B cell (primary cell): ENCODE results near the gene NHERF2. TPM values are rescaled to one million over a fixed set of nuclear protein-coding genes. Genes with fewer than 3 reads are reported as not detected.

Source experiments
- ATAC-seq: fragments of 200-7000 bp; cut with Tn5 transposase; one replicate; pipeline ENCODE4 v1.10.0; 2021; ENCODE audit warnings: low read depth, mild to moderate bottlenecking, moderate number of reproducible peaks, moderate library complexity
- CTCF ChIA-PET: fragments of 350-600 bp; sonication (Branson Sonifier 250); formaldehyde crosslinking; loops from one replicate; lab custom pipeline; 2021; ENCODE audit warnings: antibody characterized with exemption, inconsistent platforms; lab: Charles Lee
- POLR2A ChIA-PET: fragments of 350-600 bp; sonication (Branson Sonifier 250); formaldehyde crosslinking; loops from one replicate; lab custom pipeline; 2021; ENCODE audit warnings: antibody characterized with exemption; lab: Charles Lee
- DNase-seq: peaks from one replicate; pipeline ENCODE4 v3.0.0; 2013
- H2AFZ ChIP-seq: 2 replicates; pipeline ENCODE4 v1.6.1; 2012; ENCODE audit warnings: mild to moderate bottlenecking, low read depth, low read length; ENCODE audit not compliant: insufficient read depth, poor library complexity, severe bottlenecking
- H3K27ac ChIP-seq, 2 donors: 1 replicate in 1 of 2; 2 replicates in 1 of 2; pipeline ENCODE4 v1.5.1; 2012 to 2013; ENCODE audit warnings: low read length in 2 of 2, mild to moderate bottlenecking in 2 of 2, moderate library complexity in 1 of 2
- H3K27me3 ChIP-seq, 4 experiments: fragments of 200-600 bp in 1 of 4; sonication (generic) in 1 of 4; replicated peaks in 1 of 4; 1 replicate in 2 of 4; 2 replicates in 2 of 4; pipeline versions ENCODE4 v1.6.1 to v1.7.0; 2013 to 2016; ENCODE audit warnings: low read length in 3 of 4, mild to moderate bottlenecking in 2 of 4, mixed read lengths in 1 of 4, moderate library complexity in 1 of 4; ENCODE audit not compliant: insufficient read depth in 4 of 4, control insufficient read depth in 3 of 4; ENCODE audit errors: control extremely low read depth in 1 of 4
- H3K36me3 ChIP-seq, 2 experiments: replicated peaks in 1 of 2; 1 replicate in 1 of 2; 2 replicates in 1 of 2; pipeline versions ENCODE4 v1.6.1 to v1.7.1; 2013; ENCODE audit warnings: low read length in 1 of 2; ENCODE audit not compliant: insufficient read depth in 2 of 2, control insufficient read depth in 1 of 2; ENCODE audit errors: control extremely low read depth in 1 of 2, extremely low read depth in 1 of 2
- H3K4me1 ChIP-seq, 2 donors: fragments of 200-600 bp in 1 of 2; sonication (generic) in 1 of 2; 1 replicate in 1 of 2; 2 replicates in 1 of 2; pipeline versions ENCODE4 v1.5.1 to v1.6.1; 2013 to 2017; ENCODE audit warnings: low read length in 2 of 2; ENCODE audit not compliant: control insufficient read depth in 2 of 2, insufficient read depth in 2 of 2
- H3K4me2 ChIP-seq: replicated peaks from 2 replicates; pipeline ENCODE3; 2012; ENCODE audit warnings: mild to moderate bottlenecking, low read depth, low read length; ENCODE audit not compliant: poor library complexity, severe bottlenecking
- H3K4me3 ChIP-seq, 5 experiments: fragments of 200-600 bp in 1 of 5; sonication (generic) in 1 of 5; 1 replicate in 3 of 5; 2 replicates in 2 of 5; pipeline versions ENCODE4 v1.5.1 to v1.7.0; 2011 to 2016; ENCODE audit warnings: low read length in 4 of 5, mild to moderate bottlenecking in 4 of 5, low read depth in 2 of 5, control low read depth in 1 of 5, moderate library complexity in 1 of 5; ENCODE audit not compliant: insufficient read depth in 1 of 5; ENCODE audit errors: control extremely low read depth in 1 of 5, extremely low read depth in 1 of 5
- H3K79me2 ChIP-seq: fragments of 200-600 bp; sonication (generic); one replicate; pipeline ENCODE4 v1.6.0; 2016; ENCODE audit warnings: low read length; ENCODE audit not compliant: control insufficient read depth, insufficient read depth
- H3K9ac ChIP-seq: fragments of 200-600 bp; sonication (generic); 2 replicates; pipeline ENCODE4 v1.6.1; 2017; ENCODE audit warnings: mild to moderate bottlenecking, low read length, moderate library complexity
- H3K9me3 ChIP-seq, 3 donors: one replicate each; pipeline versions ENCODE4 v1.6.1 to v1.7.1; 2013; ENCODE audit warnings: low read length in 2 of 3; ENCODE audit not compliant: control insufficient read depth in 2 of 3, insufficient read depth in 1 of 3; ENCODE audit errors: control extremely low read depth in 1 of 3
- H4K20me1 ChIP-seq: 2 replicates; pipeline ENCODE4 v1.6.0; 2012; ENCODE audit warnings: mild to moderate bottlenecking, low read length; ENCODE audit not compliant: insufficient read depth, control insufficient read depth, poor library complexity, severe bottlenecking
- H3K27ac Mint-ChIP-seq: one replicate; pipeline ENCODE4 v1.8.0; 2021; ENCODE audit warnings: mixed read lengths
- H3K27me3 Mint-ChIP-seq: one replicate; pipeline ENCODE4 v1.8.0; 2021; ENCODE audit warnings: mixed read lengths
- H3K4me1 Mint-ChIP-seq: one replicate; pipeline ENCODE4 v1.8.0; 2021; ENCODE audit warnings: mixed read lengths
- H3K4me3 Mint-ChIP-seq: one replicate; pipeline ENCODE4 v1.8.0; 2021; ENCODE audit warnings: mixed read lengths
- H3K9me3 Mint-ChIP-seq: one replicate; pipeline ENCODE4 v1.8.0; 2022; ENCODE audit warnings: mixed read lengths; ENCODE audit not compliant: insufficient read depth
- EZH2 ChIP-seq: IDR thresholded peaks from 2 replicates; pipeline ENCODE4 v1.6.1; 2012; ENCODE audit warnings: borderline replicate concordance, low read depth, mild to moderate bottlenecking, moderate library complexity, low read length; ENCODE audit not compliant: insufficient read depth, poor library complexity, severe bottlenecking
- WGBS: methylation state at CpG from one replicate; pipeline ENCODE4 v1.1.5; 2013; ENCODE audit warnings: missing lambda C conversion rate; ENCODE audit not compliant: insufficient coverage; 5-methylcytosine and 5-hydroxymethylcytosine counted together
- intact Hi-C: fragments of 100-400 bp; cut with micrococcal nuclease; formaldehyde crosslinking; loops from one replicate; pipeline ENCODE4 v1.10.0; 2022
- polyA plus RNA-seq: library from polyadenylated mRNA; depleted of rRNA; stranded (reverse); fragments of >200 nt; gene quantifications from 2 replicates; pipeline ENCODE4 v1.2.3, GENCODE V29; 2012
- total RNA-seq, 2 donors: library from RNA; stranded (reverse); fragments of 120-200 nt in 1 of 2; gene quantifications; 1 replicate in 1 of 2; 2 replicates in 1 of 2; pipeline versions ENCODE4 v1.2.3 to v1.2.4, GENCODE V29; 2013 to 2022
- TF ChIP-seq, protein P1 (sequence below): fragments of 200-600 bp; IDR thresholded peaks from one replicate; pipeline ENCODE4 v1.8.0; 2022; ENCODE audit warnings: antibody characterized with exemption, mild to moderate bottlenecking

The NHERF2 gene
- total and polyA plus RNA-seq, 2 donors (not counting 1 experiment from before 2014, with no cell fraction given): 1.8 to 2.2 TPM

DNA sequence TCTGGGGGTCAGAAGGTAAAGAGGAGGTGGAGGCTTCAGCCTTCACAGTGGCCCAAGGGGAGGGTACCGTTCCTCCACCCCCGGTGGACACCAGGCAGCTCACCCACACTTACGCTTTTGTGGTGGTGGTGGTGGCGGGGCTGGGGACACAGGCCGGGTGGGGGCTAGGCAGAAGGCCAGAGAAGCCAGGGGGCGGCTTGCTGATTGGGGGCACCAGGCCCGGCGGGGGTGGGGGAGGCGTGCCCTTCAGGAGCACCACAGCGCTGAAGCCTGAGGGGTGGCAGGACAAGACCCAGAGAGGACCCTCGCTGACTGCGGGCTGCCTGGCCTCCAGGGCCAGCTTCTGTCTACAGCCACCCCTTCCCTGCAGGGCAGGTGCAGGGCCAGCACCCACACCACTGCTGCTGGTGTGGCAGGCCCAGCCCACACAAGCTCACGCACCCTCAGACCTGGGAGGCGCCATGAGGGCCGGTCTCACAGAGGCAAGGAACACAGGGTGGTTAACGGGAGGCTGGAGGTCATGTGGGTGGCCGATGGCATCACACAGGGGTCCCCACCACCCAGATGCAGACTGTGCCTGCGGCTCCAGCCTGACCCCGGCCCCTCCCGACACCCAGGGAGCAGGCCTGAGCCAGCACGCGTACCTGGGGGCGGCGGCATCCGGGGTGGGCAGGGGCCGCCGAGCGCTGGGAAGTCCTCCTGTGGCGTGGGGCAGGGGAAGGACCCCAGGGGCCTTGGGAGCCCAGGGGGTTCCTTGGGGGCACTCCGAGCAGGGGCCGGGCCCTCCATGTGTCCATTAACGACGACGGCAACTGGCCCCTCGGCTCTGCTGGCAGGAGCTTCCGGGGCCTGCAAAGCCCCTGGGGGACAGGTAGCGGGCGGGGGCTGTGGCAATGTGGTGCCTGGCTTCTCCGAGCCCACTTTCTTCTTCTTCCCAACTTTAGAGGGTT lies 27.6 kb upstream of the NHERF2 start:
- H3K79me2 ChIP-seq: peaks cover 19% of the 10 kb centered on the region
- no peak for ATAC-seq
- ChIA-PET POLR2A (interaction anchor here (0.5 kb wide), 2 partner anchors 58 to 157 kb away, joined by 3 to 4 read pairs; no protein-coding TSS in a partner anchor), CTCF (no interaction called here)
- 94% methylated on average over 39 of the region's 39 CpGs for WGBS
- H3K4me2 ChIP-seq: no peak overlapping the region
- intact Hi-C loops: loop anchor here (10.0 kb wide), 1 partner anchor 54 kb away; the partner anchor contains the start of gene MSRB1
- no peak for DNase-seq
- Mint-ChIP-seq H3K4me3 (no peak overlapping the region), H3K27me3 (no peaks in the 10 kb centered on the region), H3K27ac (no peak overlapping the region), H3K9me3 (no peaks in the 10 kb centered on the region), H3K4me1 (peaks cover 4% of the 10 kb centered on the region)
- no peak overlapping the region for H2AFZ ChIP-seq
- H3K27ac ChIP-seq: no peak overlapping the region
- H3K4me3 ChIP-seq: no peak overlapping the region
- H3K27me3 ChIP-seq: no peaks in the 10 kb centered on the region
- peaks cover 37% of the 10 kb centered on the region for H4K20me1 ChIP-seq
- no peaks in the 10 kb centered on the region for H3K9me3 ChIP-seq
- peaks cover 3 to 6% of the 10 kb centered on the region in 2 donors for H3K4me1 ChIP-seq
- H3K9ac ChIP-seq: no peak overlapping the region
- no peak for TF ChIP-seq EZH2
- TF ChIP-seq, protein P1, sequence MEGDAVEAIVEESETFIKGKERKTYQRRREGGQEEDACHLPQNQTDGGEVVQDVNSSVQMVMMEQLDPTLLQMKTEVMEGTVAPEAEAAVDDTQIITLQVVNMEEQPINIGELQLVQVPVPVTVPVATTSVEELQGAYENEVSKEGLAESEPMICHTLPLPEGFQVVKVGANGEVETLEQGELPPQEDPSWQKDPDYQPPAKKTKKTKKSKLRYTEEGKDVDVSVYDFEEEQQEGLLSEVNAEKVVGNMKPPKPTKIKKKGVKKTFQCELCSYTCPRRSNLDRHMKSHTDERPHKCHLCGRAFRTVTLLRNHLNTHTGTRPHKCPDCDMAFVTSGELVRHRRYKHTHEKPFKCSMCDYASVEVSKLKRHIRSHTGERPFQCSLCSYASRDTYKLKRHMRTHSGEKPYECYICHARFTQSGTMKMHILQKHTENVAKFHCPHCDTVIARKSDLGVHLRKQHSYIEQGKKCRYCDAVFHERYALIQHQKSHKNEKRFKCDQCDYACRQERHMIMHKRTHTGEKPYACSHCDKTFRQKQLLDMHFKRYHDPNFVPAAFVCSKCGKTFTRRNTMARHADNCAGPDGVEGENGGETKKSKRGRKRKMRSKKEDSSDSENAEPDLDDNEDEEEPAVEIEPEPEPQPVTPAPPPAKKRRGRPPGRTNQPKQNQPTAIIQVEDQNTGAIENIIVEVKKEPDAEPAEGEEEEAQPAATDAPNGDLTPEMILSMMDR: no peak
- peaks cover 0 to 49% of the 10 kb centered on the region in 2 experiments for H3K36me3 ChIP-seq
